Neural progenitor cell (in vitro differentiated cells): Measurements from ENCODE around the gene NPHP4. TPM values are rescaled to one million over a fixed set of nuclear protein-coding genes. Genes with fewer than 3 reads are reported as not detected.

Source experiments
- DNase-seq: peaks from one replicate; pipeline ENCODE4 v3.0.0-alpha.2; 2016; ENCODE audit warnings: low spot score
- H2AFZ ChIP-seq: fragments of 200-600 bp; sonication (generic); replicated peaks from 2 replicates; pipeline ENCODE4 v1.6.1; 2016; ENCODE audit warnings: antibody characterized with exemption
- H3F3A ChIP-seq: fragments of 200-600 bp; sonication (generic); 2 replicates; pipeline ENCODE4 v1.6.1; 2016; ENCODE audit warnings: antibody characterized with exemption, low read depth
- H3K27ac ChIP-seq: fragments of 200-600 bp; sonication (generic); 2 replicates; pipeline ENCODE4 v1.5.1; 2016; ENCODE audit warnings: mild to moderate bottlenecking
- H3K27me3 ChIP-seq: fragments of 200-600 bp; sonication (generic); 2 replicates; pipeline ENCODE4 v1.6.1; 2016; ENCODE audit warnings: mild to moderate bottlenecking, moderate library complexity
- H3K36me3 ChIP-seq: fragments of 200-600 bp; sonication (generic); 2 replicates; pipeline ENCODE4 v1.5.1; 2016
- H3K4me1 ChIP-seq: fragments of 200-600 bp; sonication (generic); 2 replicates; pipeline ENCODE4 v1.6.1; 2016; ENCODE audit warnings: mixed run types
- H3K4me2 ChIP-seq: fragments of 200-600 bp; sonication (generic); 2 replicates; pipeline ENCODE4 v1.6.1; 2016
- H3K4me3 ChIP-seq: fragments of 200-600 bp; sonication (generic); 2 replicates; pipeline ENCODE4 v1.5.1; 2016
- H3K79me2 ChIP-seq: fragments of 200-600 bp; sonication (generic); 2 replicates; pipeline ENCODE4 v1.6.1; 2016; ENCODE audit warnings: low read depth
- H3K9ac ChIP-seq: fragments of 200-600 bp; sonication (generic); 2 replicates; pipeline ENCODE4 v1.6.1; 2016
- H3K9me3 ChIP-seq: fragments of 200-600 bp; sonication (generic); 2 replicates; pipeline ENCODE4 v1.5.1; 2016; ENCODE audit warnings: low read depth
- H4K20me1 ChIP-seq: fragments of 200-600 bp; sonication (generic); 2 replicates; pipeline ENCODE4 v1.6.1; 2016; ENCODE audit warnings: low read depth
- H3K27ac Mint-ChIP-seq: 3 replicates; pipeline ENCODE4 v1.8.0; 2021; ENCODE audit warnings: mixed read lengths
- H3K27me3 Mint-ChIP-seq: 2 replicates; pipeline ENCODE4 v1.8.0; 2022; ENCODE audit warnings: low read depth, mild to moderate bottlenecking, inconsistent platforms, moderate library complexity, mixed read lengths; ENCODE audit not compliant: insufficient read depth
- H3K36me3 Mint-ChIP-seq: 3 replicates; pipeline ENCODE4 v1.8.0; 2021; ENCODE audit warnings: mixed read lengths
- H3K4me1 Mint-ChIP-seq: 3 replicates; pipeline ENCODE4 v1.8.0; 2021; ENCODE audit warnings: mixed read lengths
- H3K4me3 Mint-ChIP-seq: 3 replicates; pipeline ENCODE4 v1.8.0; 2021; ENCODE audit warnings: mild to moderate bottlenecking, moderate library complexity, mixed read lengths
- H3K9me3 Mint-ChIP-seq: 3 replicates; pipeline ENCODE4 v1.8.0; 2020; ENCODE audit warnings: mixed read lengths
- EZH2 ChIP-seq: fragments of 200-600 bp; sonication (generic); IDR thresholded peaks from 2 replicates; pipeline ENCODE4 v1.6.1; 2017; ENCODE audit warnings: antibody characterized with exemption, mild to moderate bottlenecking, moderate library complexity
- EZH2phosphoT487 ChIP-seq: fragments of 200-600 bp; sonication (generic); IDR thresholded peaks from 2 replicates; pipeline ENCODE4 v1.6.1; 2017; ENCODE audit warnings: antibody characterized with exemption
- total RNA-seq: library from RNA; depleted of rRNA; stranded (reverse); fragments of >200 nt; gene quantifications from 2 replicates; pipeline ENCODE4 v1.2.3, GENCODE V29; 2015; ENCODE audit warnings: low replicate concordance
- TF ChIP-seq, protein P1 (sequence below): fragments of 200-600 bp; sonication (generic); IDR thresholded peaks from 2 replicates; pipeline ENCODE4 v1.5.1; 2017; ENCODE audit warnings: antibody characterized with exemption, mild to moderate bottlenecking

The NPHP4 gene
- total RNA-seq, 1 donor from 2014 or later = 8.9 TPM

DNA sequence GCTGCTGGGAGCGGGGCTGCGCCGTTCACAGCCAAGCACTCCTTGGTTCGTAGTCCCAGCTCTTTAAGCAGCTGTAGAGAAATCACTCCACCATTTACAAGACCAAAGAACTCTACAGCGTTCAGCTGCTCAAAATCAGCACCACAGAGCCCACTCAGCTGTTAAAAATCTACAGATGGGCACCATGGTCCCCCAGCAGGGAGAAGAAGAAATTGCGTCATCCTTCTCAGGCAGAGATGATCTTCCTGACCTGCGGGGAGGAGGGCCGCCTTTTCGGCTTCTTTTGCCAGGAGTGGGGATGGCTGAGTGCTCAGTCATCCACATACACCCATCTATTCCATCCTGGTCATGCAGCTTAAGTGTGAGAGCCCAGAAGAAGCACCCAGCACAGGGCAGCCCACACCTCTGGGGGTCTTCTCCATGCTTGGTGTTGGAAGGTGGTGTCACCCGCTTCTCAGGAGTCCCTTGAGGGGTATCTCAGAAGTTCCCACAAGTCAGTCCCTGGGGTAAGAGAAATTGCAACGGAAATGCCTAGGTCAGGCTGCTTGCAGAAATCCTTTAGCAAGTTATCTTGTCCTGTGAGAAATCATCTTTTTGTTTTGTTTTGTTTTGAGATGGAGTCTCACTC is 163.8 kb downstream of the NPHP4 start:
- Mint-ChIP-seq H3K4me1 (peaks cover 9% of the 10 kb centered on the region), H3K27me3 (peaks cover 8% of the 10 kb centered on the region), H3K9me3 (peaks cover 8% of the 10 kb centered on the region), H3K36me3 (peaks cover 5% of the 10 kb centered on the region), H3K27ac (no peak overlapping the region), H3K4me3 (no peak overlapping the region)
- H3K4me2 ChIP-seq = no peak overlapping the region
- peak overlapping the region; percentile 3 for H2AFZ ChIP-seq
- no peak overlapping the region for H3K9ac ChIP-seq
- no peak overlapping the region for H3K4me3 ChIP-seq
- no peaks in the 10 kb centered on the region for H3K27me3 ChIP-seq
- no peaks in the 10 kb centered on the region for H3K36me3 ChIP-seq
- peaks cover 6% of the 10 kb centered on the region for H3K4me1 ChIP-seq
- H3K9me3 ChIP-seq = no peaks in the 10 kb centered on the region
- TF ChIP-seq, protein P1, sequence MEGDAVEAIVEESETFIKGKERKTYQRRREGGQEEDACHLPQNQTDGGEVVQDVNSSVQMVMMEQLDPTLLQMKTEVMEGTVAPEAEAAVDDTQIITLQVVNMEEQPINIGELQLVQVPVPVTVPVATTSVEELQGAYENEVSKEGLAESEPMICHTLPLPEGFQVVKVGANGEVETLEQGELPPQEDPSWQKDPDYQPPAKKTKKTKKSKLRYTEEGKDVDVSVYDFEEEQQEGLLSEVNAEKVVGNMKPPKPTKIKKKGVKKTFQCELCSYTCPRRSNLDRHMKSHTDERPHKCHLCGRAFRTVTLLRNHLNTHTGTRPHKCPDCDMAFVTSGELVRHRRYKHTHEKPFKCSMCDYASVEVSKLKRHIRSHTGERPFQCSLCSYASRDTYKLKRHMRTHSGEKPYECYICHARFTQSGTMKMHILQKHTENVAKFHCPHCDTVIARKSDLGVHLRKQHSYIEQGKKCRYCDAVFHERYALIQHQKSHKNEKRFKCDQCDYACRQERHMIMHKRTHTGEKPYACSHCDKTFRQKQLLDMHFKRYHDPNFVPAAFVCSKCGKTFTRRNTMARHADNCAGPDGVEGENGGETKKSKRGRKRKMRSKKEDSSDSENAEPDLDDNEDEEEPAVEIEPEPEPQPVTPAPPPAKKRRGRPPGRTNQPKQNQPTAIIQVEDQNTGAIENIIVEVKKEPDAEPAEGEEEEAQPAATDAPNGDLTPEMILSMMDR = no peak
- TF ChIP-seq EZH2phosphoT487 = no peak
- no peak for TF ChIP-seq EZH2
- H3K27ac ChIP-seq = no peak overlapping the region
- H3K79me2 ChIP-seq = no peaks in the 10 kb centered on the region
- peaks cover 11% of the 10 kb centered on the region for H3F3A ChIP-seq
- H4K20me1 ChIP-seq = no peaks in the 10 kb centered on the region
- DNase-seq = no peak

DNA sequence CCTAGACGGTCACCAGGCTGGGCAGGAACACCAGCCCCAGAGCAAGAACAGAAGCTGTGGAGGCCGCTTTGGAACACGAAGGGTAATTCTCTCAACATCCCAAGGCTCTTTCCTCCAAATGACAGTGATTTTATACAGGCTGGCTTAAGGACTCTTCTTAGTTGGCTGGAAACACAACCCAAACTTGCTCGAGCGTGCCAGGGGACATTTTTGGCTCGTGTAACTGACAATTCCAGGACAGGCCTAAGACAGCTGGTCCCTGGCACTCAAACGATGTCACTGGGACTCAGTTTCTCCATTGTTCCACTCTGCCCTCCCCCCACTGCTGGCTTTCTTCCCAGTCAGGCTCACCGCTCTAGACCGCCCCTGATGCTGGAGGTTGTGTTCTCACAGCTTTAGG is 164.7 kb downstream of the NPHP4 start:
- no peaks in the 10 kb centered on the region for H4K20me1 ChIP-seq
- H3K4me2 ChIP-seq = no peak overlapping the region
- TF ChIP-seq EZH2 (no peak), EZH2phosphoT487 (no peak)
- TF ChIP-seq, protein P1 = no peak
- no peak overlapping the region for H2AFZ ChIP-seq
- H3K36me3 ChIP-seq = no peaks in the 10 kb centered on the region
- peaks cover 5% of the 10 kb centered on the region for H3K36me3 Mint-ChIP-seq
- no peak for DNase-seq
- H3K4me3 ChIP-seq = no peak overlapping the region
- no peaks in the 10 kb centered on the region for H3K9me3 ChIP-seq
- no peak overlapping the region for H3K9ac ChIP-seq
- no peak overlapping the region for H3K27ac Mint-ChIP-seq
- H3K4me3 Mint-ChIP-seq = no peak overlapping the region
- H3F3A ChIP-seq = peaks cover 11% of the 10 kb centered on the region
- H3K27ac ChIP-seq = no peak overlapping the region
- H3K79me2 ChIP-seq = no peaks in the 10 kb centered on the region
- no peaks in the 10 kb centered on the region for H3K27me3 ChIP-seq
- H3K9me3 Mint-ChIP-seq = peaks cover 11% of the 10 kb centered on the region
- H3K4me1 Mint-ChIP-seq = peaks cover 6% of the 10 kb centered on the region
- peaks cover 10% of the 10 kb centered on the region for H3K27me3 Mint-ChIP-seq
- H3K4me1 ChIP-seq = peaks cover 3% of the 10 kb centered on the region

DNA sequence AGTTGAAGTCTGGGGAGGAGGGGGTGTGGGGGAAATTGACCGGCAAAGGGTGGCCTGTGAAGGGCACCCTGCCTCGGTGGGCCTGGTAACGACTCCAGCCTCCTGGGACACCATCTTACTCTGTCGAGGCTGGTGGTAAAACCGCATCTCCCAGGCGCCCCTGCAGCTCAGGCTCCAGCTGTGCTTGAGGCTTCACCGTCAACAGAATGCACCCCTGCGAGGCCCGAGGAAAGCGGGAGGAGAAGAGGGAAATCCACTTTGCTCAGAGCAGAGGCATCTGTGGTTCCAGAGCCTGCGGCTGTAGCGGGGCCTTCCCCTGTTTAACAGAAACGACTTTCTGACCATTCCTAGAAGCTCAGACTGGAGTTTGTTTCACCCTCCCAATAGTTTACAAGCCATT is 165.6 kb downstream of the NPHP4 start:
- peaks cover 5% of the 10 kb centered on the region for H3K36me3 Mint-ChIP-seq
- no peak overlapping the region for H3K27ac Mint-ChIP-seq
- H3K27ac ChIP-seq = no peak overlapping the region
- no peak overlapping the region for H3K9ac ChIP-seq
- no peak overlapping the region for H3K4me2 ChIP-seq
- no peak overlapping the region for H2AFZ ChIP-seq
- H3K27me3 Mint-ChIP-seq = peaks cover 10% of the 10 kb centered on the region
- no peaks in the 10 kb centered on the region for H3K9me3 ChIP-seq
- H3K79me2 ChIP-seq = no peaks in the 10 kb centered on the region
- peaks cover 11% of the 10 kb centered on the region for H3K9me3 Mint-ChIP-seq
- H3K36me3 ChIP-seq = no peaks in the 10 kb centered on the region
- no peak for DNase-seq
- TF ChIP-seq, protein P1 = no peak
- TF ChIP-seq EZH2phosphoT487 (no peak), EZH2 (no peak)
- H3F3A ChIP-seq = peaks cover 7% of the 10 kb centered on the region
- H3K27me3 ChIP-seq = no peaks in the 10 kb centered on the region
- peaks cover 4% of the 10 kb centered on the region for H3K4me1 Mint-ChIP-seq
- H3K4me3 Mint-ChIP-seq = no peak overlapping the region
- H3K4me1 ChIP-seq = no peaks in the 10 kb centered on the region
- H3K4me3 ChIP-seq = no peak overlapping the region
- no peaks in the 10 kb centered on the region for H4K20me1 ChIP-seq
